CD8-positive, alpha-beta memory T cell (primary cell): Measurements from ENCODE around the gene SAMM50. TPM values are rescaled to one million over a fixed set of nuclear protein-coding genes. Genes with fewer than 3 reads are reported as not detected.

Experiments
- CTCF ChIA-PET: fragments of 350-600 bp; sonication (Branson Sonifier 250); formaldehyde crosslinking; loops from one replicate; lab custom pipeline; 2021; ENCODE audit warnings: antibody characterized with exemption; lab: Charles Lee
- POLR2A ChIA-PET: fragments of 350-600 bp; sonication (Branson Sonifier 250); formaldehyde crosslinking; loops from one replicate; lab custom pipeline; 2021; ENCODE audit warnings: antibody characterized with exemption; lab: Charles Lee
- DNase-seq, 5 donors: peaks; one replicate each; pipeline versions ENCODE4 v3.0.0 to v3.0.0-alpha.2; 2020 to 2022; ENCODE audit warnings: mixed read lengths in 1 of 5
- H3K27ac ChIP-seq: one replicate; pipeline ENCODE4 v1.7.0; 2013; ENCODE audit warnings: low read depth, mild to moderate bottlenecking, low read length, moderate library complexity
- H3K27me3 ChIP-seq: 2 replicates; pipeline ENCODE4 v1.7.0; 2013; ENCODE audit warnings: low read length, mild to moderate bottlenecking; ENCODE audit not compliant: insufficient read depth, poor library complexity, severe bottlenecking
- H3K36me3 ChIP-seq: 2 replicates; pipeline ENCODE4 v1.7.0; 2013; ENCODE audit warnings: mild to moderate bottlenecking, low read length, moderate library complexity; ENCODE audit not compliant: insufficient read depth
- H3K4me1 ChIP-seq: 2 replicates; pipeline ENCODE4 v1.7.0; 2013; ENCODE audit warnings: mild to moderate bottlenecking, low read length, moderate library complexity; ENCODE audit not compliant: insufficient read depth
- H3K4me3 ChIP-seq: 2 replicates; pipeline ENCODE4 v1.7.0; 2013; ENCODE audit warnings: mild to moderate bottlenecking, low read length
- H3K9me3 ChIP-seq: 2 replicates; pipeline ENCODE4 v1.7.0; 2013; ENCODE audit warnings: mild to moderate bottlenecking, low read length
- H3K27ac Mint-ChIP-seq, 8 donors: one replicate each; pipeline ENCODE4 v1.8.0; 2020 to 2021; ENCODE audit warnings: mixed read lengths in 8 of 8, mild to moderate bottlenecking in 6 of 8, inconsistent platforms in 3 of 8, moderate library complexity in 3 of 8
- H3K27me3 Mint-ChIP-seq, 2 donors: one replicate each; pipeline ENCODE4 v1.8.0; 2020 to 2021; ENCODE audit warnings: mixed read lengths in 2 of 2, mild to moderate bottlenecking in 1 of 2, moderate library complexity in 1 of 2
- H3K36me3 Mint-ChIP-seq, 3 donors: one replicate each; pipeline ENCODE4 v1.8.0; 2020 to 2021; ENCODE audit warnings: mixed read lengths in 3 of 3, inconsistent platforms in 1 of 3, mild to moderate bottlenecking in 1 of 3
- H3K4me1 Mint-ChIP-seq, 3 donors: one replicate each; pipeline ENCODE4 v1.8.0; 2020 to 2021; ENCODE audit warnings: mixed read lengths in 3 of 3, inconsistent platforms in 1 of 3, mild to moderate bottlenecking in 1 of 3
- H3K4me3 Mint-ChIP-seq, 7 donors: one replicate each; pipeline ENCODE4 v1.8.0; 2020 to 2021; ENCODE audit warnings: mixed read lengths in 7 of 7, mild to moderate bottlenecking in 6 of 7, moderate library complexity in 4 of 7, inconsistent platforms in 2 of 7
- H3K9me3 Mint-ChIP-seq, 5 donors: one replicate each; pipeline ENCODE4 v1.8.0; 2020 to 2022; ENCODE audit warnings: mixed read lengths in 5 of 5, mild to moderate bottlenecking in 3 of 5, moderate library complexity in 2 of 5, inconsistent platforms in 1 of 5
- polyA plus RNA-seq: library from polyadenylated mRNA; unstranded; fragments of 300-500 nt; fragmentation: Illumina TruSeq; gene quantifications from one replicate; pipeline ENCODE4 v1.2.3, GENCODE V29; 2021
- total RNA-seq, 2 experiments: library from RNA; stranded (reverse); gene quantifications; one replicate each; pipeline ENCODE4 v1.2.3, GENCODE V29; 2021

The SAMM50 gene
- total and polyA plus RNA-seq, 3 experiments from 2014 or later, result 58.8 to 67.2 (median 61.3) TPM

- POLR2A ChIA-PET, result no interaction called here
- Histone ChIP-seq H3K4me3 (peak within 1 kb of the TSS; percentile 17), H3K36me3 (no peaks in the 10 kb centered on the region), H3K27me3 (no peaks in the 10 kb centered on the region), H3K9me3 (no peaks in the 10 kb centered on the region), H3K27ac (peak within 1 kb of the TSS; percentile 51), H3K4me1 (peaks cover 17% of the 10 kb centered on the region)
- H3K27me3 Mint-ChIP-seq, result no peaks in the 10 kb centered on the region
- H3K9me3 Mint-ChIP-seq, result no peaks in the 10 kb centered on the region
- DNase-seq, result peak in 1 of 5 donors; percentile 13
- H3K4me3 Mint-ChIP-seq, result peak within 1 kb of the TSS; percentile 74 to 92 (median 82)
- CTCF ChIA-PET, result no interaction called here
- H3K4me1 Mint-ChIP-seq, result peaks cover 30 to 48% (median 33%) of the 10 kb centered on the region in 3 donors
- H3K36me3 Mint-ChIP-seq, result peaks cover 0 to 1% (median 0%) of the 10 kb centered on the region in 3 donors
- H3K27ac Mint-ChIP-seq, result peak within 1 kb of the TSS; percentile 10 to 90 (median 78)
Observed at GRCh38 chr22:44024288-44024921, 69.2 kb downstream of the SAMM50 start, which contains the start of gene PARVB. TSS of gene PARVB (plus strand) at chr22:44024302. CDS start at chr22:44024340, 38 bp downstream.

GRCh38 chr22:44025171-44026065 lies 70.2 kb downstream of the SAMM50 start:
- H3K4me3 ChIP-seq, result peak overlapping the region; percentile 17
- ChIA-PET CTCF (no interaction called here), POLR2A (no interaction called here)
- Mint-ChIP-seq H3K9me3 (no peaks in the 10 kb centered on the region), H3K27ac (peak overlapping the region in 7 of 8 donors; percentile 61 to 97 (median 95)), H3K36me3 (peaks cover 0 to 1% (median 0%) of the 10 kb centered on the region in 3 donors), H3K4me1 (peaks cover 30 to 48% (median 33%) of the 10 kb centered on the region in 3 donors), H3K4me3 (peak overlapping the region; percentile 74 to 85 (median 80)), H3K27me3 (no peaks in the 10 kb centered on the region)
- no peaks in the 10 kb centered on the region for H3K9me3 ChIP-seq
- H3K4me1 ChIP-seq, result peaks cover 17% of the 10 kb centered on the region
- no peaks in the 10 kb centered on the region for H3K36me3 ChIP-seq
- no peaks in the 10 kb centered on the region for H3K27me3 ChIP-seq
- H3K27ac ChIP-seq, result peak overlapping the region; percentile 67
- DNase-seq, result no peak

DNA sequence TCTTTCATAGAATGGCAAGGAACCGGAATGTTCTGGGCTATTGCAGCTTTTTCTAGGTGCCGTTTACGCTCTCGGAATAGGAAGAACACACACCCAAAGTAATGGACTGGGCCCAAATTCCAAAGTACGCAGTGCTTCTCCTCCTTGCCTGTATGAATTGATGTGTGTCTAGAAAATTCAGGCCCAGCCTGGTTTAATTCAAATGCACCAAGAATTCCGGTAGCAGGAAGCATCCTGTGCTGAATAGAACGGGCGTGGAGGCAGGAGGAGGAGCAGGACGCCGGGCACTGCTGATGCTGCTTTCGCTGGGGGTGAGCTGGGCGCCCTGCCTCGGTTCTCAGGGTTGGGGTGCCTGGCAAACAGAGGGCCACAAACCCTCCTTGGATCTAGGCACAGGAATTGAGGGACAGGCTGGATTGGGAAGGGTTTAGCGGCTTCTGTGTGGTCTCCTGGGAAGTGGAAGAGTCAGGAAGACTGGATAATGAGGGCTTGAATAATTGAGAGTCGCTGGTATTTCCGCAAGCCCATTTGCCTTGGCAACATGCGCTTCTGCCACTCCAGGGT lies 70.9 kb downstream of the SAMM50 start:
- peaks cover 31 to 54% (median 34%) of the 10 kb centered on the region in 3 donors for H3K4me1 Mint-ChIP-seq
- CTCF ChIA-PET, result interaction anchor here (1.0 to 1.4 kb wide), 2 partner anchors 33 to 541 kb away, joined by 3 to 5 read pairs; no protein-coding TSS in a partner anchor
- H3K4me3 ChIP-seq, result no peak overlapping the region
- peaks cover 22% of the 10 kb centered on the region for H3K4me1 ChIP-seq
- H3K27me3 ChIP-seq, result no peaks in the 10 kb centered on the region
- H3K36me3 Mint-ChIP-seq, result peaks cover 0 to 1% (median 0%) of the 10 kb centered on the region in 3 donors
- peak overlapping the region; percentile 84 to 97 (median 95) for H3K27ac Mint-ChIP-seq
- no peaks in the 10 kb centered on the region for H3K9me3 Mint-ChIP-seq
- no peaks in the 10 kb centered on the region for H3K9me3 ChIP-seq
- H3K27ac ChIP-seq, result peak overlapping the region; percentile 67
- no peaks in the 10 kb centered on the region for H3K27me3 Mint-ChIP-seq
- no peaks in the 10 kb centered on the region for H3K36me3 ChIP-seq
- DNase-seq, result no peak
- H3K4me3 Mint-ChIP-seq, result peak overlapping the region; percentile 78 to 85 (median 81)
- POLR2A ChIA-PET, result interaction anchor here (0.6 kb wide), 1 partner anchor 33 kb away, joined by 3 read pairs; no protein-coding TSS in a partner anchor

DNA sequence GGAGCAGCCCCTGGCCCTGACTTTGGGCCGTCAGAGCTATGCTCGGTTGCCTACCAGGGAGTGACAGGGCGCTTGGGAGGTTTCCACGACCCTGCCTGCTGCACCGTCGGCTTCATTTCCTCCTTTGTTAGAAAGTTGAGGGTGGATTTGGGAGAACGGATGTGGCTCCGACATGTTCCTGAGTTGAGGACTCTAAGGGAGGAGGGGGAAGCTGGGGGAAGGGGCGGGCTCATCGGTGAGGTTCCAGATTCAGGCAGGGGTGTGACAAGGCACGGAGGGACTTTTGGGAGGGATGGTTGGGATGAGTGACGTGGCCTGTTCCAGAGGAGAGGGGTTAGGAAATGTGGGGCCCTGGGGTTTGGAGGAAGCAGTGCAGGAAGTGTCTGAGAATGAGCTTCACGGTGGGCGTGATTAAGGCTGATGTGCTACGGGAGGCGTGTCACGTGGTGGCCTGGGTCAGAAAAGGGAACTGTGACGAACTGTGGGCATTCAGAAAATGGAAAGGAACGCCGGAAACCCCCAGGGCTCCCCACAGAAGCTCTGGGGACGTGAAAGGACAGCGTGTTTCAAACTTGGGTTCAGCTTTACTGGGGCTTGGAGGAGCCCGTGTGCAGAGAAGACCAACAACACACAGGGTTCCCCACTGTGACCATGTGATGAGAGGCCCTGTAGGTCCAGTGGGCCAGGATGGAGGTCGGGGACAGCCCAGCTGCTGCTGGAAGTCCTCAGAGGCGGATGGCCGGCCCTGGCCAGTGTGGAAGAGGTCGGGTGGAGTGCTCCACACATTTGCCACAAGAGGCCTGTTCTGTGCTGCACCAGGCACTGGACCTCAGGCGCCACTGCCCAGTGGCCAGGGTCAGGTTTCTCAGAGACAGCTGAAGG lies 71.6 kb downstream of the SAMM50 start:
- no peaks in the 10 kb centered on the region for H3K36me3 ChIP-seq
- POLR2A ChIA-PET, result interaction anchor here (0.5 to 0.6 kb wide), 2 partner anchors 33 to 1220 kb away, joined by 3 read pairs; no protein-coding TSS in a partner anchor
- no peaks in the 10 kb centered on the region for H3K27me3 ChIP-seq
- Mint-ChIP-seq H3K27me3 (peaks cover 0 to 2% of the 10 kb centered on the region in 2 donors), H3K4me3 (peak overlapping the region; percentile 68 to 84 (median 78)), H3K27ac (peak overlapping the region; percentile 84 to 97 (median 95)), H3K4me1 (peaks cover 37 to 62% (median 41%) of the 10 kb centered on the region in 3 donors), H3K9me3 (no peaks in the 10 kb centered on the region), H3K36me3 (peaks cover 0 to 1% (median 0%) of the 10 kb centered on the region in 3 donors)
- H3K4me3 ChIP-seq, result peak overlapping the region; percentile 47
- peak overlapping the region; percentile 82 for H3K27ac ChIP-seq
- peak; percentile 22 to 81 (median 59) for DNase-seq
- CTCF ChIA-PET, result interaction anchor here (1.0 to 1.4 kb wide), 3 partner anchors 10 to 540 kb away, joined by 3 to 6 read pairs (median 5); no protein-coding TSS in a partner anchor
- no peaks in the 10 kb centered on the region for H3K9me3 ChIP-seq
- H3K4me1 ChIP-seq, result peaks cover 22% of the 10 kb centered on the region

DNA sequence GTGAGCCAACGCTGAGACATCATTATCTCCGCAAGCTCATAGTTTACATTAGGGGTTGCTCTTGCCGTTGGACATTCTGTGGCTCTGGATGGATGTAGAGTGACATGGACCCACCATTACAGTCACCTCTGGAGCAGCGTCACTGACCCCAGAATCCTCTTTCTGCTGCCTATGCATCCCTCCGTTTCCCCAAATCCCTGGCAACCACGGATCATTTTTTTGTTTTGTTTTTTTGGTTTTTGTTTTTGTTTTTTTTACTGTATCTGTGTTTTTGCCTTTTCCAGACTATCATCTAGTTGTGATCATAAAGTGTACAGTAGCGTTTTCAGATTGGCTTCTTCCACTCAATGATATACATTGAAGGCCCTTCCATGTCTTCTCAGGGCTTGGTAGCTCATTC lies 72.8 kb downstream of the SAMM50 start:
- Mint-ChIP-seq H3K27me3 (peaks cover 0 to 2% of the 10 kb centered on the region in 2 donors), H3K4me1 (peaks cover 37 to 64% (median 41%) of the 10 kb centered on the region in 3 donors), H3K4me3 (peak overlapping the region in 2 of 7 donors; percentile 11 to 74), H3K36me3 (peaks cover 0 to 1% (median 0%) of the 10 kb centered on the region in 3 donors), H3K27ac (peak overlapping the region in 6 of 8 donors; percentile 10 to 91 (median 64)), H3K9me3 (no peaks in the 10 kb centered on the region)
- POLR2A ChIA-PET, result no interaction called here
- H3K27me3 ChIP-seq, result no peaks in the 10 kb centered on the region
- peaks cover 22% of the 10 kb centered on the region for H3K4me1 ChIP-seq
- H3K9me3 ChIP-seq, result no peaks in the 10 kb centered on the region
- CTCF ChIA-PET, result interaction anchor here (1.3 to 1.7 kb wide), 3 partner anchors 9 to 35 kb away, joined by 3 to 6 read pairs (median 6); no protein-coding TSS in a partner anchor
- H3K36me3 ChIP-seq, result no peaks in the 10 kb centered on the region
- H3K4me3 ChIP-seq, result no peak overlapping the region
- H3K27ac ChIP-seq, result no peak overlapping the region
- DNase-seq, result no peak

GRCh38 chr22:44029069-44029468 lies 73.8 kb downstream of the SAMM50 start:
- POLR2A ChIA-PET, result no interaction called here
- no peak for DNase-seq
- H3K27me3 Mint-ChIP-seq, result peaks cover 0 to 2% of the 10 kb centered on the region in 2 donors
- H3K9me3 Mint-ChIP-seq, result no peaks in the 10 kb centered on the region
- no peaks in the 10 kb centered on the region for H3K27me3 ChIP-seq
- H3K27ac ChIP-seq, result no peak overlapping the region
- H3K36me3 ChIP-seq, result no peaks in the 10 kb centered on the region
- H3K36me3 Mint-ChIP-seq, result peaks cover 0 to 1% (median 0%) of the 10 kb centered on the region in 3 donors
- CTCF ChIA-PET, result interaction anchor here (1.3 to 1.7 kb wide), 2 partner anchors 19 to 36 kb away, joined by 3 to 6 read pairs; no protein-coding TSS in a partner anchor
- no peaks in the 10 kb centered on the region for H3K9me3 ChIP-seq
- no peak overlapping the region for H3K4me3 Mint-ChIP-seq
- H3K27ac Mint-ChIP-seq, result peak overlapping the region in 6 of 8 donors; percentile 32 to 78 (median 55)
- H3K4me1 Mint-ChIP-seq, result peaks cover 34 to 58% (median 41%) of the 10 kb centered on the region in 3 donors
- H3K4me1 ChIP-seq, result peaks cover 22% of the 10 kb centered on the region
- H3K4me3 ChIP-seq, result no peak overlapping the region
